GM12878 (cell line): ENCODE data around the gene HIVEP1. TPM values are rescaled to one million over a fixed set of nuclear protein-coding genes. Genes with fewer than 3 reads are reported as not detected.
A peak's percentile ranks its signal among the peaks of the same experiment; 100 is the strongest.

ENCODE experiments used
- ATAC-seq: fragments of 200-7000 bp; cut with Tn5 transposase; 3 replicates; pipeline ENCODE4 v1.9.1; 2020; ENCODE audit warnings: mild to moderate bottlenecking, moderate library complexity
- BruUV-seq: library from RNA; stranded (reverse); fragments of 400-500 nt; replicated peaks from 2 replicates; lab custom pipeline; 2021; lab: Mats Ljungman, UMichigan
- CTCF ChIA-PET: fragments of 300-600 bp; sonication (Branson Sonifier 250); formaldehyde crosslinking; extraction: SDS; loops from one replicate; lab custom pipeline; 2021; ENCODE audit warnings: inconsistent platforms; lab: Yijun Ruan, JAX
- POLR2A ChIA-PET: fragments of 350-600 bp; formaldehyde crosslinking; extraction: SDS; loops from one replicate; lab custom pipeline; 2021; ENCODE audit warnings: inconsistent platforms; lab: Charles Lee
- RAD21 ChIA-PET: fragments of 300-600 bp; sonication (Branson Sonifier 250); formaldehyde crosslinking; loops from one replicate; lab custom pipeline; 2023; ENCODE audit warnings: antibody characterized with exemption; ENCODE audit not compliant: unreplicated experiment; lab: Charles Lee
- SMC1A ChIA-PET: fragments of 300-600 bp; sonication (Branson Sonifier 250); formaldehyde crosslinking; loops from one replicate; lab custom pipeline; 2023; ENCODE audit not compliant: unreplicated experiment, uncharacterized antibody; lab: Charles Lee
- DNase-seq: peaks from one replicate; pipeline ENCODE4 v3.0.0-alpha.2; 2011; ENCODE audit warnings: low read depth, low spot score
- FAIRE-seq: peaks from 3 replicates; lab custom pipeline; 2011; peaks lifted over from hg19 to GRCh38; lab: Jason Lieb, UNC
- H2AFZ ChIP-seq: 2 replicates; pipeline ENCODE4 v1.6.0; 2011; ENCODE audit warnings: low read depth, low read length, control low read depth; ENCODE audit not compliant: control insufficient read depth
- H3K27ac ChIP-seq: 2 replicates; pipeline ENCODE4 v1.5.1; 2011; ENCODE audit warnings: control low read depth; ENCODE audit not compliant: control insufficient read depth, insufficient read depth
- H3K27me3 ChIP-seq, 2 experiments: replicated peaks in 1 of 2; 2 replicates each; pipeline versions ENCODE4 v1.6.0 to v1.6.1; 2011; ENCODE audit warnings: low read length in 1 of 2; ENCODE audit not compliant: control insufficient read depth in 2 of 2, insufficient read depth in 2 of 2
- H3K36me3 ChIP-seq, 2 experiments: 2 replicates each; pipeline ENCODE4 v1.5.1; 2011; ENCODE audit warnings: low read length in 1 of 2; ENCODE audit not compliant: control insufficient read depth in 2 of 2, insufficient read depth in 2 of 2
- H3K4me1 ChIP-seq: 2 replicates; pipeline ENCODE4 v1.6.1; 2011; ENCODE audit warnings: mild to moderate bottlenecking, low read length, moderate library complexity, mixed read lengths; ENCODE audit not compliant: control insufficient read depth, insufficient read depth
- H3K4me2 ChIP-seq: 2 replicates; pipeline ENCODE4 v1.6.0; 2011; ENCODE audit warnings: control low read depth; ENCODE audit not compliant: control insufficient read depth, insufficient read depth
- H3K4me3 ChIP-seq: fragments of 200-600 bp; sonication (generic); 2 replicates; pipeline ENCODE4 v1.5.1; 2016
- H3K79me2 ChIP-seq: 2 replicates; pipeline ENCODE4 v1.6.0; 2011; ENCODE audit warnings: low read length; ENCODE audit not compliant: control insufficient read depth, insufficient read depth
- H3K9ac ChIP-seq: 2 replicates; pipeline ENCODE4 v1.8.0; 2011; ENCODE audit warnings: low read length, control low read depth, mixed read lengths; ENCODE audit not compliant: control insufficient read depth, insufficient read depth
- H3K9me3 ChIP-seq: replicated peaks from 3 replicates; pipeline ENCODE4 v1.5.1; 2011; ENCODE audit warnings: mild to moderate bottlenecking, low read length; ENCODE audit not compliant: control insufficient read depth, insufficient read depth
- H4K20me1 ChIP-seq: 2 replicates; pipeline ENCODE4 v1.6.0; 2011; ENCODE audit not compliant: control insufficient read depth, insufficient read depth
- PML ChIP-seq: IDR thresholded peaks from 2 replicates; pipeline ENCODE4 v1.6.1; 2012; ENCODE audit warnings: low read length, inconsistent platforms
- SMAD5 ChIP-seq: IDR thresholded peaks from 2 replicates; pipeline ENCODE4 v1.6.1; 2016; ENCODE audit warnings: antibody characterized with exemption, low read depth
- SMARCA5 ChIP-seq: fragments of 450-650 bp; IDR thresholded peaks from 2 replicates; pipeline ENCODE4 v1.6.1; 2017; ENCODE audit warnings: mild to moderate bottlenecking
- SP1 ChIP-seq: IDR thresholded peaks from one replicate; pipeline ENCODE4 v1.6.1; 2011; ENCODE audit warnings: low read depth, low read length
- SPI1 ChIP-seq: IDR thresholded peaks from 2 replicates; pipeline ENCODE4 v1.6.1; 2011; ENCODE audit warnings: low read depth, mild to moderate bottlenecking, low read length, moderate library complexity, borderline replicate concordance; ENCODE audit not compliant: insufficient read depth
- STAT1 ChIP-seq: fragments of 450-650 bp; conservative IDR thresholded peaks from 2 replicates; pipeline ENCODE4 v1.6.1; 2014; ENCODE audit warnings: antibody characterized with exemption, mild to moderate bottlenecking
- WRNIP1 ChIP-seq: IDR thresholded peaks from 2 replicates; pipeline ENCODE4 v1.6.1; 2011; ENCODE audit warnings: low read depth, low read length, improper control_type of control experiment, borderline replicate concordance
- WGBS: methylation state at CpG from one replicate; pipeline ENCODE4 v1.1.6; 2016; ENCODE audit warnings: low lambda C conversion rate; ENCODE audit not compliant: insufficient replicate concordance, insufficient coverage; ENCODE audit errors: missing lambda C conversion rate; 5-methylcytosine and 5-hydroxymethylcytosine counted together
- in situ Hi-C: fragments of 300-500 bp; cut with MboI; formaldehyde crosslinking; loops from 9 replicates; pipeline ENCODE4 v1.14.3; 2018; ENCODE audit warnings: mixed read lengths
- intact Hi-C: fragments of 100-400 bp; cut with micrococcal nuclease; formaldehyde crosslinking; loops from one replicate; pipeline ENCODE4 v1.14.2; 2022; ENCODE audit not compliant: unreplicated experiment
- polyA plus RNA-seq, 11 experiments: library from polyadenylated mRNA; depleted of rRNA in 4 of 11; unstranded in 6 of 11; stranded (reverse) in 5 of 11; fragments of >200 nt; fragmentation: Nextera tagmentation in 4 of 11; fragmentation: Illumina TruSeq in 1 of 11; extraction: Ambion mirVana in 4 of 11; extraction: Trizol in 1 of 11; gene quantifications; 1 replicate in 1 of 11; 2 replicates in 10 of 11; pipeline versions ENCODE4 v1.2.1 to v1.2.3, GENCODE V29; 2011 to 2016; ENCODE audit warnings: inconsistent platforms in 2 of 11, missing spikeins in 2 of 11, low read depth in 1 of 11
- total RNA-seq, 4 experiments: library from RNA; depleted of rRNA in 3 of 4; stranded (reverse); fragments of >200 nt in 3 of 4; fragmentation: Illumina TruSeq in 1 of 4; extraction: Trizol in 1 of 4; gene quantifications; 2 replicates each; pipeline versions ENCODE4 v1.2.1 to v1.2.3, GENCODE V29; 2013 to 2021
- TF ChIP-seq, protein P1 (sequence below): IDR thresholded peaks from 2 replicates; pipeline ENCODE4 v1.6.1; 2012; ENCODE audit warnings: improper control_type of control experiment, low read depth, low read length; ENCODE audit not compliant: insufficient replicate concordance
- TF ChIP-seq, protein P2 (sequence below): IDR thresholded peaks from 2 replicates; pipeline ENCODE4 v1.6.1; 2011; ENCODE audit warnings: mild to moderate bottlenecking, low read depth, low read length, moderate library complexity; ENCODE audit not compliant: insufficient replicate concordance

The HIVEP1 gene
- total and polyA plus RNA-seq, 10 of the 15 experiments (the other 5 are each of a cell fraction or from before 2014, with no cell fraction given) = 4.3 to 37.5 (median 21.6) TPM

DNA sequence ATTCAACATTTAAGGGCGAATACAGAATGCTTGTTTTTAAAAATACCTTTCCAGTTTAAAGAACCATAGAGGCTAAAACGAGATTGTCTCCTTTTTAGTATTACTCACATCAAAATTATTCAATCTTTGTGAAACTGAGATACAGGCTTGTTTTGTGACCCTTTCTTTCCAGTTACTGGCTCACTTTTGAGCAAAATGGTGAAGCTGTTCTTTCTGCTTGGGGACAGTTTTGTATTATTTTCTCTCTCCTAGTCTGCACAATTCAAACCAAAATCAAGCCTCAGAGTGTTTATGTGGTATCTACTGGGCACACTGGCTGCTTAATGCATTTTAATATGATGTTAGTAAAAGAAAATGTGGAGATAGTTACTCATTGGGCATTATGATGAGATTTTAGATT lies 36.5 kb downstream of the HIVEP1 start:
- H3K4me1 ChIP-seq = peaks cover 51% of the 10 kb centered on the region
- intact Hi-C loops = loop anchor here (1.0 kb wide), 1 partner anchor 35 kb away; no protein-coding TSS in a partner anchor
- H3K4me3 ChIP-seq = 0 out of 2 replicates have a peak overlapping the region, but pooled peaks have one; percentile 26
- CTCF ChIA-PET = interaction anchor here (1.1 to 1.6 kb wide), 3 partner anchors 12 to 393 kb away, joined by 4 to 5 read pairs (median 4); no protein-coding TSS in a partner anchor
- H3K27ac ChIP-seq = peak overlapping the region; percentile 95
- no peaks in the 10 kb centered on the region for H3K27me3 ChIP-seq
- H3K9ac ChIP-seq = peak overlapping the region; percentile 63
- no peaks in the 10 kb centered on the region; a peak in 1 of 4 replicates for H3K36me3 ChIP-seq
- peak overlapping the region; percentile 58 for H3K4me2 ChIP-seq
- TSS peak; percentile 93 for BruUV-seq
- H4K20me1 ChIP-seq = no peaks in the 10 kb centered on the region
- H3K9me3 ChIP-seq = no peaks in the 10 kb centered on the region; the same call in 2 of the 3 replicates
- H3K79me2 ChIP-seq = peaks cover 79% of the 10 kb centered on the region
- in situ Hi-C loops = no loop called here
- POLR2A ChIA-PET = no interaction called here
- no peak for ATAC-seq
- no peak overlapping the region for H2AFZ ChIP-seq
- WGBS = 0% methylated on average over 2 of the region's 2 CpGs
- RAD21 ChIA-PET = interaction anchor here (1.0 to 2.2 kb wide), 5 partner anchors 10 to 38 kb away, joined by 3 to 9 read pairs (median 6); no protein-coding TSS in a partner anchor
- SMC1A ChIA-PET = interaction anchor here (0.9 to 2.2 kb wide), 17 partner anchors 10 to 393 kb away, joined by 3 to 13 read pairs (median 5); no protein-coding TSS in a partner anchor
- FAIRE-seq = no peak
- DNase-seq = no peak
- TF ChIP-seq SPI1 (no peak), SP1 (no peak), WRNIP1 (no peak), PML (0 out of 2 replicates have a peak, but pooled peaks have one; percentile 0)

DNA sequence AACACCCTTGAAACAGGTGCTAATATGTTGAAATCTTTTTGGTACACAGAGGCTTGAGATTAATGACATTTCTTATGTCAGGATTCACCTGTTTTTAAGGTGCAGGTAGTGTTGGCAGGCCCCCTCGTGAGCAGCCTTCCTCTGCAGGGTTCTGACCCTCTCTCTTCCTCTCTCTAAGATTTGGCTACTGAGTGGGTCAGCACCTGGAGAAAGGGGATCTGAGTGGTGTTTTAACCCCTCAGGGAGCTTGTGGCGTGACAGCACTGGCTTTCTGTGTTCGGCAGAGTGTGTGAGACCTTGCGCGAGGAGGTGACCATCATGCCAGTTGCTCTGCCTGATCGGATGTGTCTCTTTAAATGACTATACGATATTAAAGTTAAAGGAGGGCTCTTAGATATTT lies 37.1 kb downstream of the HIVEP1 start:
- H3K4me1 ChIP-seq = peaks cover 55% of the 10 kb centered on the region
- H3K36me3 ChIP-seq = no peaks in the 10 kb centered on the region; a peak in 1 of 4 replicates
- TF ChIP-seq STAT1 (no peak), SMAD5 (no peak), SMARCA5 (no peak)
- TF ChIP-seq, protein P1, sequence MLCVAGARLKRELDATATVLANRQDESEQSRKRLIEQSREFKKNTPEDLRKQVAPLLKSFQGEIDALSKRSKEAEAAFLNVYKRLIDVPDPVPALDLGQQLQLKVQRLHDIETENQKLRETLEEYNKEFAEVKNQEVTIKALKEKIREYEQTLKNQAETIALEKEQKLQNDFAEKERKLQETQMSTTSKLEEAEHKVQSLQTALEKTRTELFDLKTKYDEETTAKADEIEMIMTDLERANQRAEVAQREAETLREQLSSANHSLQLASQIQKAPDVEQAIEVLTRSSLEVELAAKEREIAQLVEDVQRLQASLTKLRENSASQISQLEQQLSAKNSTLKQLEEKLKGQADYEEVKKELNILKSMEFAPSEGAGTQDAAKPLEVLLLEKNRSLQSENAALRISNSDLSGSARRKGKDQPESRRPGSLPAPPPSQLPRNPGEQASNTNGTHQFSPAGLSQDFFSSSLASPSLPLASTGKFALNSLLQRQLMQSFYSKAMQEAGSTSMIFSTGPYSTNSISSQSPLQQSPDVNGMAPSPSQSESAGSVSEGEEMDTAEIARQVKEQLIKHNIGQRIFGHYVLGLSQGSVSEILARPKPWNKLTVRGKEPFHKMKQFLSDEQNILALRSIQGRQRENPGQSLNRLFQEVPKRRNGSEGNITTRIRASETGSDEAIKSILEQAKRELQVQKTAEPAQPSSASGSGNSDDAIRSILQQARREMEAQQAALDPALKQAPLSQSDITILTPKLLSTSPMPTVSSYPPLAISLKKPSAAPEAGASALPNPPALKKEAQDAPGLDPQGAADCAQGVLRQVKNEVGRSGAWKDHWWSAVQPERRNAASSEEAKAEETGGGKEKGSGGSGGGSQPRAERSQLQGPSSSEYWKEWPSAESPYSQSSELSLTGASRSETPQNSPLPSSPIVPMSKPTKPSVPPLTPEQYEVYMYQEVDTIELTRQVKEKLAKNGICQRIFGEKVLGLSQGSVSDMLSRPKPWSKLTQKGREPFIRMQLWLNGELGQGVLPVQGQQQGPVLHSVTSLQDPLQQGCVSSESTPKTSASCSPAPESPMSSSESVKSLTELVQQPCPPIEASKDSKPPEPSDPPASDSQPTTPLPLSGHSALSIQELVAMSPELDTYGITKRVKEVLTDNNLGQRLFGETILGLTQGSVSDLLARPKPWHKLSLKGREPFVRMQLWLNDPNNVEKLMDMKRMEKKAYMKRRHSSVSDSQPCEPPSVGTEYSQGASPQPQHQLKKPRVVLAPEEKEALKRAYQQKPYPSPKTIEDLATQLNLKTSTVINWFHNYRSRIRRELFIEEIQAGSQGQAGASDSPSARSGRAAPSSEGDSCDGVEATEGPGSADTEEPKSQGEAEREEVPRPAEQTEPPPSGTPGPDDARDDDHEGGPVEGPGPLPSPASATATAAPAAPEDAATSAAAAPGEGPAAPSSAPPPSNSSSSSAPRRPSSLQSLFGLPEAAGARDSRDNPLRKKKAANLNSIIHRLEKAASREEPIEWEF = no peak
- TF ChIP-seq, protein P2, sequence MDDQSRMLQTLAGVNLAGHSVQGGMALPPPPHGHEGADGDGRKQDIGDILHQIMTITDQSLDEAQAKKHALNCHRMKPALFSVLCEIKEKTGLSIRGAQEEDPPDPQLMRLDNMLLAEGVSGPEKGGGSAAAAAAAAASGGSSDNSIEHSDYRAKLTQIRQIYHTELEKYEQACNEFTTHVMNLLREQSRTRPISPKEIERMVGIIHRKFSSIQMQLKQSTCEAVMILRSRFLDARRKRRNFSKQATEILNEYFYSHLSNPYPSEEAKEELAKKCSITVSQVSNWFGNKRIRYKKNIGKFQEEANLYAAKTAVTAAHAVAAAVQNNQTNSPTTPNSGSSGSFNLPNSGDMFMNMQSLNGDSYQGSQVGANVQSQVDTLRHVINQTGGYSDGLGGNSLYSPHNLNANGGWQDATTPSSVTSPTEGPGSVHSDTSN = no peak

More for the DNA sequence above, 37.1 kb downstream of the HIVEP1 start:
- intact Hi-C loops (loop anchor here (1.0 kb wide), 1 partner anchor 36 kb away; no protein-coding TSS in a partner anchor), in situ Hi-C loops (no loop called here)
- CTCF ChIA-PET = interaction anchor here (1.2 to 1.6 kb wide), 3 partner anchors 36 to 393 kb away, joined by 3 to 4 read pairs (median 3); no protein-coding TSS in a partner anchor
- H3K4me2 ChIP-seq = peak overlapping the region; percentile 58
- FAIRE-seq (no peak), ATAC-seq (peak; percentile 61), DNase-seq (no peak)
- RAD21 ChIA-PET = interaction anchor here (0.7 to 2.2 kb wide), 8 partner anchors 14 to 392 kb away, joined by 3 to 9 read pairs (median 6); no protein-coding TSS in a partner anchor
- no peaks in the 10 kb centered on the region for H4K20me1 ChIP-seq
- no peak overlapping the region; the same call in 1 of the 2 replicates for H2AFZ ChIP-seq
- H3K27ac ChIP-seq = peak overlapping the region; percentile 95
- H3K4me3 ChIP-seq = peak overlapping the region; percentile 26
- POLR2A ChIA-PET = interaction anchor here (0.9 to 1.9 kb wide), 3 partner anchors 12 to 70 kb away, joined by 3 to 12 read pairs (median 3); no protein-coding TSS in a partner anchor
- WGBS = 1% methylated on average over 7 of the region's 7 CpGs
- peaks cover 82% of the 10 kb centered on the region for H3K79me2 ChIP-seq
- peak overlapping the region; percentile 63 for H3K9ac ChIP-seq
- BruUV-seq = no TSS peak
- no peaks in the 10 kb centered on the region; the same call in 2 of the 3 replicates for H3K9me3 ChIP-seq
- SMC1A ChIA-PET = interaction anchor here (0.8 to 2.2 kb wide), 14 partner anchors 10 to 394 kb away, joined by 3 to 13 read pairs (median 4); no protein-coding TSS in a partner anchor
- H3K27me3 ChIP-seq = no peaks in the 10 kb centered on the region
